OCI-LY3 (cell line): ENCODE data around the gene ANKRD17.

ENCODE experiments used
- CTCF ChIP-seq: fragments of 200-600, 300-600 bp; sonication (generic); IDR thresholded peaks from 2 replicates; pipeline ENCODE4 v1.5.1; 2014; ENCODE audit warnings: antibody characterized with exemption, low read length, low read depth
- EZH2phosphoT487 ChIP-seq: fragments of 200-600 bp; shearing (Covaris generic); IDR thresholded peaks from 2 replicates; pipeline ENCODE4 v1.6.1; 2018; ENCODE audit warnings: antibody characterized with exemption, mixed run types, low read depth

- no peak for TF ChIP-seq CTCF
- no peak for TF ChIP-seq EZH2phosphoT487
Measured at GRCh38 chr4:73236151-73236550, 22.4 kb downstream of the ANKRD17 start.
